Keratinocyte (primary cell): ENCODE measurements around the gene EXOC3L2. TPM values are rescaled to one million over a fixed set of nuclear protein-coding genes. Genes with fewer than 3 reads are reported as not detected.

Experiments used
- DNase-seq: peaks from one replicate; pipeline ENCODE4 v3.0.0-alpha.2; 2011; ENCODE audit warnings: low read depth, missing footprints, low spot score
- FAIRE-seq: peaks from 2 replicates; lab custom pipeline; 2011; peaks lifted over from hg19 to GRCh38; lab: Jason Lieb, UNC
- H2AFZ ChIP-seq: 2 replicates; pipeline ENCODE4 v1.6.0; 2012; ENCODE audit warnings: low read length, control low read depth, inconsistent platforms; ENCODE audit not compliant: control insufficient read depth
- H3K27ac ChIP-seq: 2 replicates; pipeline ENCODE4 v1.5.1; 2011; ENCODE audit warnings: low read length; ENCODE audit not compliant: control insufficient read depth, insufficient read depth
- H3K27me3 ChIP-seq: 3 replicates; pipeline ENCODE4 v1.6.0; 2011; ENCODE audit warnings: low read length; ENCODE audit not compliant: control insufficient read depth, insufficient read depth; ENCODE audit errors: extremely low read depth
- H3K36me3 ChIP-seq, 2 experiments: 2 replicates in 1 of 2; 3 replicates in 1 of 2; pipeline ENCODE4 v1.5.1; 2011; ENCODE audit warnings: low read length in 2 of 2, mild to moderate bottlenecking in 1 of 2; ENCODE audit not compliant: control insufficient read depth in 2 of 2, insufficient read depth in 2 of 2; ENCODE audit errors: extremely low read depth in 1 of 2
- H3K4me1 ChIP-seq: 3 replicates; pipeline ENCODE4 v1.5.1; 2011; ENCODE audit warnings: low read length; ENCODE audit not compliant: control insufficient read depth, insufficient read depth; ENCODE audit errors: extremely low read depth
- H3K4me2 ChIP-seq: 3 replicates; pipeline ENCODE4 v1.6.0; 2011; ENCODE audit warnings: low read depth, low read length; ENCODE audit not compliant: control insufficient read depth, insufficient read depth; ENCODE audit errors: extremely low read depth
- H3K4me3 ChIP-seq, 3 experiments: fragments of 200-600 bp in 1 of 3; sonication (generic) in 1 of 3; 2 replicates in 2 of 3; 3 replicates in 1 of 3; pipeline ENCODE4 v1.5.1; 2011 to 2016; ENCODE audit warnings: low read length in 3 of 3, mild to moderate bottlenecking in 3 of 3, control low read depth in 2 of 3, inconsistent platforms in 1 of 3, low read depth in 1 of 3, mixed read lengths in 1 of 3, mixed run types in 1 of 3, moderate library complexity in 1 of 3; ENCODE audit not compliant: control insufficient read depth in 2 of 3, insufficient read depth in 2 of 3; ENCODE audit errors: extremely low read depth in 1 of 3
- H3K79me2 ChIP-seq: 2 replicates; pipeline ENCODE4 v1.6.0; 2012; ENCODE audit warnings: low read length; ENCODE audit not compliant: control insufficient read depth, insufficient read depth
- H3K9ac ChIP-seq: 3 replicates; pipeline ENCODE4 v1.6.0; 2011; ENCODE audit warnings: low read length; ENCODE audit not compliant: control insufficient read depth, insufficient read depth; ENCODE audit errors: extremely low read depth
- H3K9me1 ChIP-seq: 3 replicates; pipeline ENCODE4 v1.6.0; 2011; ENCODE audit warnings: low read length; ENCODE audit not compliant: control insufficient read depth, insufficient read depth; ENCODE audit errors: extremely low read depth
- H3K9me3 ChIP-seq: 2 replicates; pipeline ENCODE4 v1.5.1; 2012; ENCODE audit warnings: low read depth, low read length; ENCODE audit not compliant: control insufficient read depth
- H4K20me1 ChIP-seq: 3 replicates; pipeline ENCODE4 v1.6.0; 2011; ENCODE audit warnings: low read length; ENCODE audit not compliant: control insufficient read depth, insufficient read depth; ENCODE audit errors: extremely low read depth
- EZH2 ChIP-seq: IDR thresholded peaks from one replicate; pipeline ENCODE4 v1.6.1; 2012; ENCODE audit warnings: inconsistent platforms, mild to moderate bottlenecking, low read length, moderate library complexity
- dilution Hi-C: fragments of 300-500 bp; cut with MboI; formaldehyde crosslinking; loops from one replicate; pipeline ENCODE4 v1.7.0; 2020; ENCODE audit warnings: low sequenced_read_pairs; ENCODE audit not compliant: extremely low pct_ligation_motif_present
- polyA plus RNA-seq, 5 experiments: library from polyadenylated mRNA; depleted of rRNA in 3 of 5; stranded (reverse) in 3 of 5; stranded (forward) in 1 of 5; unstranded in 1 of 5; fragments of >200 nt; gene quantifications; 1 replicate in 1 of 5; 2 replicates in 3 of 5; 3 replicates in 1 of 5; pipeline versions ENCODE4 v1.2.1 to v1.2.3, GENCODE V29; 2011 to 2012; ENCODE audit warnings: missing spikeins in 2 of 5, low read depth in 1 of 5, low replicate concordance in 1 of 5
- TF ChIP-seq, protein P1 (sequence below), 3 experiments: IDR thresholded peaks in 1 of 3; conservative IDR thresholded peaks in 1 of 3; optimal IDR thresholded peaks in 1 of 3; 2 replicates in 2 of 3; 3 replicates in 1 of 3; pipeline versions ENCODE3 to v1.5.1; 2011; ENCODE audit warnings: low read length in 3 of 3, mild to moderate bottlenecking in 3 of 3, moderate library complexity in 2 of 3, control low read depth in 1 of 3, inconsistent platforms in 1 of 3; ENCODE audit not compliant: insufficient read depth in 2 of 3; ENCODE audit errors: extremely low read depth in 1 of 3

EXOC3L2 gene
- polyA plus RNA-seq, 1 donor (not counting 4 experiments of a cell fraction or from before 2014, with no cell fraction given) = 0.08 TPM

GRCh38 chr19:45168767-45169351 lies 76.3 kb downstream of the EXOC3L2 start:
- Histone ChIP-seq H3K79me2 (no peaks in the 10 kb centered on the region), H3K4me2 (no peak overlapping the region), H3K9me3 (no peaks in the 10 kb centered on the region), H3K27ac (no peak overlapping the region), H3K4me3 (no peak overlapping the region), H3K4me1 (peaks cover 16% of the 10 kb centered on the region), H3K27me3 (no peaks in the 10 kb centered on the region), H3K36me3 (no peaks in the 10 kb centered on the region), H3K9ac (no peak overlapping the region), H3K9me1 (no peaks in the 10 kb centered on the region), H4K20me1 (no peaks in the 10 kb centered on the region), H2AFZ (no peak overlapping the region)
- dilution Hi-C loops = no loop called here
- DNase-seq (no peak), FAIRE-seq (no peak)
- TF ChIP-seq, protein P1, sequence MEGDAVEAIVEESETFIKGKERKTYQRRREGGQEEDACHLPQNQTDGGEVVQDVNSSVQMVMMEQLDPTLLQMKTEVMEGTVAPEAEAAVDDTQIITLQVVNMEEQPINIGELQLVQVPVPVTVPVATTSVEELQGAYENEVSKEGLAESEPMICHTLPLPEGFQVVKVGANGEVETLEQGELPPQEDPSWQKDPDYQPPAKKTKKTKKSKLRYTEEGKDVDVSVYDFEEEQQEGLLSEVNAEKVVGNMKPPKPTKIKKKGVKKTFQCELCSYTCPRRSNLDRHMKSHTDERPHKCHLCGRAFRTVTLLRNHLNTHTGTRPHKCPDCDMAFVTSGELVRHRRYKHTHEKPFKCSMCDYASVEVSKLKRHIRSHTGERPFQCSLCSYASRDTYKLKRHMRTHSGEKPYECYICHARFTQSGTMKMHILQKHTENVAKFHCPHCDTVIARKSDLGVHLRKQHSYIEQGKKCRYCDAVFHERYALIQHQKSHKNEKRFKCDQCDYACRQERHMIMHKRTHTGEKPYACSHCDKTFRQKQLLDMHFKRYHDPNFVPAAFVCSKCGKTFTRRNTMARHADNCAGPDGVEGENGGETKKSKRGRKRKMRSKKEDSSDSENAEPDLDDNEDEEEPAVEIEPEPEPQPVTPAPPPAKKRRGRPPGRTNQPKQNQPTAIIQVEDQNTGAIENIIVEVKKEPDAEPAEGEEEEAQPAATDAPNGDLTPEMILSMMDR (optimal IDR thresholded peaks at IDR 0.05 in 1 of 3, IDR thresholded peaks at IDR 0.05 in 1 of 3, conservative IDR thresholded peaks at IDR 0.05 in 1 of 3; ENCODE audit: extremely low read depth in 1 of 3, insufficient read depth in 2 of 3, low read length in 3 of 3) = no peak
- TF ChIP-seq EZH2 = no peak

DNA sequence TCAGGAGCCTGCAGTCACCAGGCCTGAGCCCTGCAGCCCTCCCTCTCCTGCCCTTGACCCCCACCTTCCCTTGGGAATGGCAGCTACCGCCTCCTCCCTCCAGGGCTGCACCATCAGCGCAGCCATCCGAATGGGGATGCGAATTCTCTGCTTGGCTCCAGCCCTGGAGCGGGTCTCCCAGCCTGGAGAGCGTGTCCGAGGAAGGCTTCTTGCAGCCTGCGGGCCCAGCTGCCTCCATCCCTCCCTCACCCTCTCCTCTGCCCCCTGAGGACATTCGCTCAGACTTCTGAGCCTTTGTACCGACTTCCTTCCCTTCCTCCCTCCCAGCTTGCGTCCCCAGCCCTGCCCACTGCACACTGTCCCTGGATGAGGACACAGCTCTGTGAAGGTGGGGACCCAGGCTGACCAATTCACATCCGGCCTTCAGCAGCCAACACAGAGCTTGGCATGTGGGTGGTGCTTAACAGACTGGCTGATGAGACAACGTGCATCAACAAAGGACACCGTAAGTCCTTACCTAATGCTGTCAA lies 78.4 kb downstream of the EXOC3L2 start:
- Histone ChIP-seq H3K9ac (no peak overlapping the region), H3K4me2 (no peak overlapping the region), H3K9me3 (no peaks in the 10 kb centered on the region), H2AFZ (no peak overlapping the region), H3K4me3 (no peak overlapping the region), H3K27me3 (no peaks in the 10 kb centered on the region), H3K27ac (no peak overlapping the region), H3K36me3 (no peaks in the 10 kb centered on the region), H3K9me1 (no peaks in the 10 kb centered on the region), H4K20me1 (peaks cover 2% of the 10 kb centered on the region), H3K79me2 (no peaks in the 10 kb centered on the region), H3K4me1 (peaks cover 35% of the 10 kb centered on the region)
- FAIRE-seq (no peak), DNase-seq (no peak)
- dilution Hi-C loops = no loop called here
- TF ChIP-seq, protein P1 (optimal IDR thresholded peaks at IDR 0.05 in 1 of 3, IDR thresholded peaks at IDR 0.05 in 1 of 3, conservative IDR thresholded peaks at IDR 0.05 in 1 of 3; ENCODE audit: extremely low read depth in 1 of 3, insufficient read depth in 2 of 3, low read length in 3 of 3) = no peak
- TF ChIP-seq EZH2 = no peak
